Activated effector memory CD4-positive, alpha-beta T cell treated with Interleukin-2 at 50 U/mL for 16 hours (primary cell): ENCODE data around the gene IFIH1.

ENCODE experiments used
- DNase-seq: peaks from one replicate; pipeline ENCODE4 v3.0.0-alpha.2; 2020

The IFIH1 gene

GRCh38 chr2:162318328-162319180 lies at the start of gene IFIH1:
IFIH1 (minus strand) TSS chr2:162318684; CDS start chr2:162318307, 377 bp downstream.
- peak; percentile 61 for DNase-seq

DNA sequence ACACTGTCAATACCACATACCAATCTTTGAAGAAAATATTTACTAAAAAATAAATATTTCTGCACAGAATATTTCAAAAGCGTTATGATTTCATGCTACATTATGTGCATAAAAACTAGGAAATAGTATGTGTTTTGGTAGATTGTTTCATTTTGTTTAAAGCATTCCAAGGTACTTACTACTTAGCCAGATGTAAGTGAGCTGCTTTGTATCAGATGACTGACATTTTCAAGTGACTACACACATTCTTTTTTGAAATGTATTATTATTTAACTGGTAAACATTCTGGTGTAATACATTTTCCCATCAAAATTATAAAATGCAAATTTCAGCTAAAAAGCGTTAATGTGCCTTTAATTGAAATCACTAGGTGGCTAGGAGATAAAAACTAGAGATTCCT lies 46.9 kb upstream of the IFIH1 start:
- DNase-seq = no peak

DNA sequence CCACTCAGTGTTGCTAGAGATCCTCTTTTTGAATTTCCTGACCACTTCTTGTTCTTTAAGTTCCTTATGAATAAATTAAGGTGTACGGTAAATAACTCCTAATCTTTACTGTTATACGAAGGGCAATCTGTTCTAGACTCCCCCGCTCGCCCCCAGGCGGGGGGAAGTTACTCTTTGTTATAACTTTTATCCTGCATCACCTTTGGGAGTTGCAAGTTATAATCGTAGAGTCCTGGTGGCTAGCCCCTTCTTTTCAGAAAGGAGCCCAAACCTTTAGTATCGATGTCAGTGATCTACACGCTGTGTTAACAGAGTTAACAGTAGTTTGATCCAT lies 26.1 kb upstream of the IFIH1 start:
- no peak for DNase-seq

DNA sequence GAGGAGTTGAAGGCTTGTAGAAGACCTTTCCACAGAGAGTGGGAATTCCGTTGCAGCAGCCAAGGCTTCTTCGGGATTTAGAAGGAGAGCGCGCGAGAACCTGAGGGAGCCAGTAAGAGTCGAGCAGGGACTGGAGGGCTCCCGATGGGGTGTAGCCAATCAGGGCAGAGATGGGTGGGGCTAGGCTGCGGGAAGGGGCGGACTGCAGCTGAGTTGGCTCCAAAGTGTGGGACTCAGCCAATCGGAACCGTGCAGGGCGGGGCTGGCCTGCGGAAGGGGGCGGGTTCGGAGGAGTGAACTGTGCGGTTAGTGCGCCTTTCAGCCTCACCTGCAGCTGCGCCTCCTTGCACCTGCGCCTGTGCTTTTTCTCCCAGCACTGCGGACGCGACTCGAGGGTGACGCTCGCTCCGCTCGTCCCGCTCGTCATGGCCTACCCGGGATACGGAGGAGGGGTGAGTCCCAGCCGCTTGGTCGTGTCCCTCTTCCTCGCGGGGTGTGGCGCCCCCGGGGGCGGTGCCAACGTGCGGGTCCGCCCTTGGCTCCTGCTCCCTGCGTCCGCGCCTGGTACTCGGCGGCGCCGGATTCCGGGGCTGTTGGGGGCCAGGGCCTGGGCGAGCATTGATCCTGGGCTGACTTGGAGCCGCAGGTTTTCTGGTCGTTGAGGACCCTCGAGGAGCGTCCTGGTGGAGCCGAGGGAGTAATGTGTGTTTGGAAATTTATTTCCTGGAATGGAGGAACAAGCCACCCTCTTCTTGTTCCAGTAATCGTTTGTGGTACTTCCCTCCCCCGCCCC lies 25.5 kb upstream of the IFIH1 start, which contains the start of gene GCA:
TSS of gene GCA (plus strand) at position 309 of the 793 bp plus-strand sequence. CDS start at position 426, 117 bp downstream.
- DNase-seq = peak; percentile 99

DNA sequence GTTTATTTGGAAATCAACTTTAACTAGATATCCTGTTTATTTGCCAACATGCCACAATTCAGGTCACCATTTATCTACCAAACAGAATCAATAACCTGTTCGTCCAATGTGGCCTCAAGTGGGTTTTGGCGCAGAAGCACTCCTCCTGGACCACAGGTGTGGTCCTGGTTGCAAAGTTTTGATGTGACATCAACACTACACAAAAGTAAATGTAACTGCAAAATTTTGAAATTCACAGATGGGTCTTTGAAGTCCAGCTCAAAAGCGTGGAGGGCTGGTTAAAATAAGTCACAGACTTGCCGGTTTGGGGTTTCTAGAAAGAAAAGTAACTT lies 25.0 kb upstream of the IFIH1 start:
- no peak for DNase-seq

GRCh38 chr2:162342841-162343240 lies 24.4 kb upstream of the IFIH1 start:
- no peak for DNase-seq

GRCh38 chr2:162342321-162342720 lies 23.8 kb upstream of the IFIH1 start:
- no peak for DNase-seq

DNA sequence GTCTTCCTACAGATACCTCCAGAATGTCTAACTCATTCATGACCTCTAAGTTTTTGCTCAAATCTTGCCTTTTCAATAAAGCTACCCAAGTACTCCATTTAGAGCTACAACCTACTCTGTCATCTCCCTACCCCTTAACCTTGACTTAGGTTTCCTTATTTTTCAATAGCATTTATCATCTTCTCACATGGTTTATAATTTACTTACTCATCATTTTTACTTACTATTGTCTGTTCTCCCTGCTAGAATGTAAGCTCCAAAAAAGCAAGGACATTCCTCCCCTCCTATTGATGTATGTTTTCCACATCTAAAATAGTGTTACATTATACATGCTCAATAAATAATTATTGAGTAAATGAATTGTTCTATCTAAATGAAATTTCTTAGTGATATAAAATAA lies 22.3 kb upstream of the IFIH1 start:
- DNase-seq = no peak

DNA sequence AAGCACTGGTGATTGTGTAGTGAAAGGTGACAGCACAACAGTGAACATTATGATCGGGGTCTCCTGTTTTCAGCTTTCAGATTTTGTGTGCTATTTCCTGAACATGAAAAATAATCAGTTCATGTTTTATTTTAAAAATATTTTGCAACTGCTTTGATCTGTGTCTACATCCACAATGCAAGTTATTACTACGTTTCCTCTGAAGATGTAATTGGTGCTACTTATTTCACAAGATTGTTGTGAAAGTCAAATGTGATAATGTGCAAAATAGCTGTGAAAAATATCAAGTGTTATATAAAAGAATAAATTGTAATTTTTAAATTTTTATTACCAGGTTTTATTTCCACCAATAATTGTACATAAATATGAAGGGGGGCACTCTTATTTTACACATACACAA lies 19.4 kb upstream of the IFIH1 start:
- no peak for DNase-seq

DNA sequence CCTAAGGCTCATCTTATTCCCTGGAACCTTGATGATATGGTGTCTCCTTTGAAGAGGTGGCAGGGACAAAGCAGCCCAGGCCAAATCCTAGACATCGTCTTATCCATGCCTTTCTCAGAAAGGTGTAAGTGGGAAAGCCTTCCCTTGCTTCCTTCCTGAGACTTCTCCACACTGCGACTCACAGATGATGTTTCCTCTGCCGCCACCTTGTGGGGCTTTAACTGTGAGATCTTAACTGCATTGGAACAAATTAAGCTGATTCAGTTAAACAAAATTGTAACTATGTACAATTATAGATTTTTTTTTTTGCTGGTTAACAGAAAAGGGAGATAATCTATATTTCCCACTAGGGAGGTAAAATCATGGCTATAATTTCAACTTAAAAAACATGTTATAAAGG lies 15.5 kb upstream of the IFIH1 start:
- no peak for DNase-seq

DNA sequence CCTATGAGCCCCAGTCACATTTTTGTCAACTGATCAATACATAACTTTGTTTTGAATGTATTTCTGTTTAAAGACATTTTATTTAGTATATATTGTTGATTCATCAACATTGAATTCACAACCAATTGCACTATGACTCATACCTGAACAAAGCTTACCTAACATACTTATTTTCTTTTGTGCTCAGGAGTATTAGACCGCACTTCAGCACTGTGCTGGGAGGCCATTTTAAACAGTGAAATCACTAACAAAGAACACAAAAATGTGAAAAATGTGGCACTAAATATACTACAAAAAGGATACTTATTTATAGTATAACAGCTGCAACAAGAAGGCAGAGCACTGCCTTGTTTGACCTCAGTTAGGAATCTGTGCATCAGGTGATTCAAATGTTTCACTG lies 12.4 kb upstream of the IFIH1 start:
- DNase-seq = no peak

- no peak for DNase-seq
Observed at GRCh38 chr2:162328424-162329157, 10.1 kb upstream of the IFIH1 start.

DNA sequence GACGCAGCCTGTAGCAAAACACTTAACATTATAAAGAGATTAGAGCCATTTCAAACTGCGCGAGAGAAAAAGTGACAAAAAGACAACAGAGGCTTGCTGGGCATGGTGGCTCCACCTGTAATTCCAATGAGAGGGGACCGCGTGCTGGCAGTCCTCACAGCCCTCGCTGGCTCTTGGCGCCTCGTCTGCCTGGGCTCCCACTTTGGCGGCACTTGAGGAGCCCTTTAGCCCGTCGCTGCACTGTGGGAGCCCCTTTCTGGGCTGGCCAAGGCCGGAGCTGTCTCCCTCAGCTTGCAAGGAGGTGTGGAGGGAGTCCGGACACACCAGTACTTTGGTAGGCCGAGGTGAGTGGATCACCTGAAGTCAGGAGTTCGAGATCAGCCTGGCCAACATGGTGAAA lies 9.3 kb upstream of the IFIH1 start:
- DNase-seq = no peak

- DNase-seq = no peak
Observed at GRCh38 chr2:162327134-162327769, 8.8 kb upstream of the IFIH1 start.

DNA sequence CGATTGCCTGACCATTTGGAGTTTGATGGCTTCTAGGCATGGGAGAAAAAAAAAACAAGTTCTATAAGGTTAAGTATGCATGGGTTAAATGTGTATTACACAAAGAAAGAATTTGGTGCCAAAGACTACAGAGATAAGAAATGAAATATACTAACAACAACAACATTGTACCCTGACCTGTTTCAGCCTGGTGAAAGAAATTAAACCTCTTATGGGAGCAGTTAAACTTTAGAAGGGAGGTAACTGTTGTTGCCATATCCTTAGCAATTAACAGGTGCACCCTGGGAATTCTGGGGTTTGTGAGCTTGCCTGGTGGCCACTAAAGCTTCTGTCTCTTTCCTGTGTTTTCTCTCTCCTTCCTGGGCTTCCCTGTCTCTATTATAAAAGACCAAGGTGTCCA lies 6.5 kb upstream of the IFIH1 start:
- no peak for DNase-seq

GRCh38 chr2:162320864-162321517 lies 2.5 kb upstream of the IFIH1 start:
- no peak for DNase-seq

- DNase-seq = peak; percentile 29
Observed at GRCh38 chr2:162317861-162318327, 590 bp downstream of the IFIH1 start.

DNA sequence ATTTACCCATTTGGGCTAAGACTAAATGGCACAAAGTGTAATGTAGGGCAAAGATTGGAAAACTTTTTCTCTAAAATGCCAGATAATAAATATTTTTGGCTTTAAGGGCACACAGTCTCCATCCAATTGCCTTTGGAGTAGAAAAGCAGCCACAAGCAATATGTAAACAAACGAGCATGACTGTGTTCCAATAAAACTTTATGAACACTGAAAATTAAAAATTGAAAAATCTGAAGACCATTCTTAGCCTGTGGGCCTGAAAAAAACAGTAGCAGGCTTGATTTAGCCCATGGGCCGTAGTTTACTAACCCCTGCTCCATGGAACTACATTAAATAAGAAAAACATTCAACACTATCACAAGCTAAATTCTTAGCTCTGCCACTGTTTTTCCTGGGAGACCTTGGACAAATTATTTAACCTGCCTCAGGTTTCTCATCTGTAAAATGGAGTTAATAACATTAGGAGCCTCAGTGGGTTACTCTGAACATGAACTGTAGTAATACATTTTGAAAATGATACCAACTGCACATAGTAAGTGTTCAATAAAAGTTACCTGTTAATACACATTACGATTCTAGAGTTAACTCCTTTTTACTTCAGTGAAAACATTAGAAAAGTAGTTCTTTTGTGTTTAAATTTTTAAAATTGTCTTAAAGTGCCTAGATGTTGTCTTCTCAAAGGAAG lies 1.3 kb downstream of the IFIH1 start:
- no peak for DNase-seq

GRCh38 chr2:162316590-162316989 lies 1.9 kb downstream of the IFIH1 start:
- no peak for DNase-seq

GRCh38 chr2:162315938-162316337 lies 2.5 kb downstream of the IFIH1 start:
- no peak for DNase-seq

GRCh38 chr2:162312853-162313252 lies 5.6 kb downstream of the IFIH1 start:
- no peak for DNase-seq
